Fibroblast of the conjunctiva (primary cell): Measurements from ENCODE around the gene SF3B5.
A peak's percentile ranks its signal among the peaks of the same experiment; 100 is the strongest.
"Not testable (repeated sequence)": the region's sequence is repeated elsewhere in the genome, so short reads cannot be mapped to it uniquely, and the experiment has no call there.

ENCODE experiments used
- DNase-seq: peaks from one replicate; pipeline ENCODE4 v3.0.0-alpha.2; 2010; ENCODE audit warnings: low read depth

Gene SF3B5

DNA sequence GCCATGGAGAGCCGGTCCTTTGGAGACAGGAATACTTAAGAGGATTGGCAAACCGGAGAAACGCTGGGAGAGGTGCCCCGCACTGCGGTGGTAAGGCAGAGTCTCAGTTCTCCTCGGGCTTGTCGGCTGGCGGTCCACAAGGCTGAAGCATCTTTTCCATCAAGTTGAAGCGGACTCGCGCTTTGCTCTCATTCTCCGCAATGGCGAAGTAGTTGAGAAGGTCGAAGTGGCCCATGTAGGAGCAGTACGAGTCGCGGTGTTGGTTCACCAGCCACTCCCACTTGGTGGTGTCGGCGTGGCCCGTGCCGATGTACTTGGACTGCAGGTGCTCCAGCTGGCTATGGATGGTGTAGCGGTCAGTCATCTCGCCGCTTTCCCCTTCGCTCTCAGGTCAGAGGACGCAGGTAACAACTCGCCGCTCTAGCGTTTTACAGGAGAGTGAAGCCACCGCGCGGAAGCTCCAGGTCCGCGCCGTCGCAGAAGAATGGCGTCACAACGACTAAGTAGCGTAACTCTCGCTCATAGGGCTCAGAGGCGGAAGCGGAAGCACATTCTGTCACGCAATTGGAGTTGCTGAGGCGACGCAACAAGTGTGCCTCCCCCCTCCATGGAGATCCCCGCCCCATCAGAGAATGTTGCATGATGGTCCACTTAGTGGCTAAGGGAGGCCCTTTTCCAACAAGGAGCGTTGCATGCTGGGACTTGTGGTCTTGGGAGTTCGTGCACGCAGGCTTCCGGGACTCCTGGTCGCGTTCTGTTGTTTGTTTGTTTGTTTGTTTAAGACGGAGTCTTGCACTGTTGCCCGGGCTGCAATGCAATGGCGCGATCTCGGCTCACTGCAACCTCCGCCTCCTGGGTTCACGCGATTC, at the start of gene SF3B5:
SF3B5 (minus strand) TSS at position 440 of the 869 bp plus-strand sequence; CDS start at position 364, 76 bp downstream.
- peak; percentile 99 for DNase-seq

DNA sequence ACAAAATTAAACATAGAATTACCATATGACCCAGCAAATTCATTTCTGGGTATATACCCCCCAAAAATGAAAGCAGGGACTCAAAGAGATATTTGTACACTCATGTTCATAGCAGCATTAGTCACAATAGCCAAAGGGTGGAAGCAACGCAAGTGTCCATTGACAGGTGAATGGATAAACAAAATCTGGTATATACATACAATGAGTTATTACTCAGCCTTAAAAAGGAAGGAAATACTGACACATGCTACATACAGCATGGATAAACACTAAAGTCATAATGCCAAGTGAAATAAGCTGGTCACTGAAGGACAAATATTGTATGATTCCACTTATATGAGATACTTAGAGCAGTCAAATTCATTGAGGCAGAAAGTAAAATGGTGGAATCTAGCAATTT, 49.6 kb upstream of the SF3B5 start:
- no peak for DNase-seq

- DNase-seq: no peak
These were observed 48.5 kb upstream of the SF3B5 start for GRCh38 chr6:144143878-144144277.

DNA sequence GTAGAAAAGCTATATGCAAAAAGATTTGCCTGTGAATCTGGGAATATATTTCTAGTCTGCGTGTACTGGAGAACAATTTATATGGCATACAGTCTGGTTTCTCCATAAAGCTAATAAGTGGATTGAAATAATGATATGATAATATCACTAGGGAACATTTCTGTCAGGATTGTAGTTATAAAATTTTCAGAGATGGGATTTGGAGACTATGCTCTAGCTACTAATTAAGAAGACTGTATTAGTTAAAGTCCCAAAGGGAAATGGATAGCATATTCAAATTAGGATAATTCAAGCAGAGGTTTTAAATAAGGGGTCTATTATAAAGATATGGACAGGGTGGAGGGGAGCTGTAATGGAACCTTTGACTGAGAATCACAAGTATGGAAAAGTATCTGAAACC, 47.7 kb upstream of the SF3B5 start:
- no peak for DNase-seq

DNA sequence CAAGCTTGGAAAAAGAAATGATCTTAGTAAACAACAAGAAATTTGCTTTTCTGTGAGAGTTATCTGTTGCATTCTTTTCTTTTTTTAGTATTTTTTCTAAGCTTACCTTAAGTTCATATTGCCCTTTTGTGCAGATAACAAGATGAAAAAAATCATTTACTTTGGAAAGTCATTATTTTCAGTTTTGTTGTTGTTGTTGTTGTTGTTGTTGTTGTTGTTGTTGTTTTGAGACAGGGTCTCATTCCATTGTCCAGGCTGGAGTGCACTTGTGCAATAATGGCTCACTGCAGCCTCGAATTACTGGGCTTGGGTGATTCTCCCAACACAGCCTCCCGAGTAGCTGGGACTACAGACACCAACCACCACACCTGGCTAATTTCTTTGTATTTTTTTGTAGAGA, 46.1 kb upstream of the SF3B5 start:
- no peak for DNase-seq

DNA sequence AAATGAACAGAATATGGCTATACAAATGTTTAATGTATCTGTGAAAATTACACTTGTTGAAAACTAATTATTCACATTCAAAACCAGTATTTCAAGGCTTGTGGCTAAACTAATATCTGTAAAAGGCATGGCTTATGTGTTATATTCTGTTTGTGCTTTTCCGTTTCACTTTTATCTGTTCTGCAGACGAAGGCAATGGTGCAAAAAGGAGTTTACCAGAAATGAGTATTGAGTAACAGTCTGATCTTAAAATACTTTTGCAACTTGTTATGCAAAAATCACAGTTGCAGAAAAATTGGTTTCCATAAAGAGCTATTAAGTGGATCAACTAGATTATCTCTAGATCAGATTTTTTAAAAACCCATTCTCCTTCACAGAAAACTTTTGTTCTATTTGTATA, 45.5 kb upstream of the SF3B5 start:
- DNase-seq: no peak

DNA sequence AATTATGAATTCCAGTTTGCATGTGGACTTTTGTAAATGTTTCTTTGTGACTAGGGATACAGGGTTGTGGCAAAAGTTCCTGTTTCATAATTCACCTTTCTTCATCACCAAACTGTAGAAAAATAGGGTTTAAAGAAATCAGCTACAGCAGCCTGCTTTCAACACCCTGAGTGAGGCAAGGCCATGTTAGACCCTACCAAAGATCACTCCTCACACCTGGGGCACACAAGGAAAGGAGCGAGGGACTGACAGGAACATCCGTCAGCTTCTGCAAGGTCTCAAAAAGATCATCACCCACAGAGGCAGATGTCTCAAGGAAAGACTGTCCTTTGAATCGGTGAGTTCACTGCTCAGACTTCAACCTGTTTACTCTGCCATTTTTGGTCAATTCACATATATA, 44.4 kb upstream of the SF3B5 start:
- no peak for DNase-seq

GRCh38 chr6:144138542-144138941, 43.2 kb upstream of the SF3B5 start:
- no peak for DNase-seq

- DNase-seq: no peak
These were observed 39.4 kb upstream of the SF3B5 start for GRCh38 chr6:144134737-144135136.

DNA sequence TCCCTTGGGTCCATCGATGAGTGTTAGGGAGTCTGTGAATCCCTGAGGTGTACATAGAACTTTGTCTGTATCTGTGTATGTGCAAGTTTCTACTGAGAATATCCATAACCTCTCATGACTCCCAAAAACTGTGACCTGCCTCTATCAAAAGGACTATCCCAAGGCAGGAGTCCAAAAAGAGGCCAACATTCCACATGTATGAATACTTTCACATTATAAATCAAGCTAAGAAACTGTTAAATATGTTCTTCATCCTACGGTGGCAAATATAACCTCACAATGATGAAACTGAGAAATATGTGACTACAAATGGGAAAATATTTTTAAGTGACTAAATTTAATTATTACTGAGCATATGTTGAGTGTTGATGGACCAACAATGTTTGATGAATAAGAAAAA, 38.8 kb upstream of the SF3B5 start:
- DNase-seq: no peak

- no peak for DNase-seq
These were observed 38.0 kb upstream of the SF3B5 start for GRCh38 chr6:144133225-144133821.

- not testable (repeated sequence) for DNase-seq
These were observed 36.9 kb upstream of the SF3B5 start for GRCh38 chr6:144132167-144132690.

- peak; percentile 49 for DNase-seq
These were observed 35.9 kb upstream of the SF3B5 start for GRCh38 chr6:144131248-144131709.

DNA sequence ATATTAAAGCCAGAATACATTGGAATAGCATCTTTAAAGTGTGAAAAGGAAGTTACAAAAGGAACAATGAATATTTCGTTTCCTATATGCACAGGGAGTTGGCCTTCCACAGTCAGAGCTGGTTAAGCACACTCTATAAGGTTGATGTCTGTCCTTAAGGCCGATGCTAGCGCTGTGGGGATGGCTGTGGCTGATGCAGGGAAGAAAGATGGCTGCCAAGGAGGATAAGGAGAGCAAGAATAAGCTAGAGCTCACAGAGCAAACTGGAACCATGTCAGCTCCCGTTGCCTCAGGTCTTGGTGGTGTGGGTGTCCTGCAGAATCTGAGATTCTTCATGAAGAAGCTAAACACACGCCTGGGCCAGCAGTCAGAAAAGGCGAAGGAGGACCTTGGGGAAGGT, 34.1 kb upstream of the SF3B5 start:
- no peak for DNase-seq

DNA sequence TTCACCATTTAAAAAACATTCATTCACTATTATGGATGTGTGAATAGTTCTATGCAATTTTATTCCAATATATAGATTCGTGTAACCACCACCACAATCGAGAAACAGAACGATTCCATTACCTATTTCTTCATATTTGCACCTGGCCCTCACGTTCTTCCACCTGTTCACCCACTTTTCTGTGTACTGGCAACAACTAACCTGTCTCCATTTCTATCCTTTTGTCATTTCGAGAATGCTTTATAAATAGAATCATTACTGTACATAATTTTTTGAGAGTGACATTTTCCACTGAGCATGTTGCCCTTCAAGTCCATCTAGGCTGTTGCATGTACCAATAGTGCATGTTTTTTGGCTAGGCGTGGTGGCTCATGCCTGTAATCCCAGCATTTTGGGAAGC, 31.7 kb upstream of the SF3B5 start:
- no peak for DNase-seq

DNA sequence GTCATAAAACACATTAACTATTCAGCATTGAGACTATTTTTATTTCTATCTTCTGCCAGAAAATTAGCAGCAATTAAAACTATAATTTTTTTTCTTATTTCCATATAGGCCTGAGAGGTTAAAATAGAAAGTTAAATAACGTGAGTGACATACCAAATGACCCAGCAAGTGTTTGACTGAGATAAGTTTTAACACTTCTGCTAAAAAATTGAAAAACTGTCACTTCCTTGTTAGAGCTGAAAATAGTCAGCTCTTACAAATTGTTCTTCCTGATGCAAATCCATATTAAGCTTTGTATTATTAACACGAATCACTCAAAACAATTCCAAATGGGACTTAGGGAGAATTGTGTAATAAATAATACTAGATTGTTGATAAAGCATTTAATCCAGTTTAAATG, 28.5 kb upstream of the SF3B5 start:
- DNase-seq: no peak

- DNase-seq: no peak
These were observed 28.0 kb upstream of the SF3B5 start for GRCh38 chr6:144123421-144123820.

DNA sequence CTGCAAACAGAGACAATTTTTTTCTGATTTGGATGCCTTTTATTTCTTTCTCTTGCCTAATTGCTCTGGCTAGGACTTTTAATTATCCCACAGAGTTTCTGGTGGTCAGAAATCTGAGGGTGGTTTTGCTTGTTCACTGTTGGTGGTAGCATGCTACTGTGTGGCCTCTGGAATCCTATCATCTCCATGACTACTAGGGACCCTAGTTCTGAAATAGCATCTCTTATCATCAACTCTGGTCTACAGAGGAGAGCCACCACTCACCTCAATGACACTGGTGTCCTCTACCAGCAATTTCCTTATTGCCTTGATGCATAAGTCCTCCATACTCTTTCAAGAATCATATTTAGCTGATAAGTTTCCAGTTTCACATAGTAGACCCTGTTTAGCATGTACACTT, 27.5 kb upstream of the SF3B5 start:
- no peak for DNase-seq

GRCh38 chr6:144119376-144119775, 24.0 kb upstream of the SF3B5 start:
- DNase-seq: no peak

GRCh38 chr6:144115219-144115618, 19.8 kb upstream of the SF3B5 start:
- no peak for DNase-seq

DNA sequence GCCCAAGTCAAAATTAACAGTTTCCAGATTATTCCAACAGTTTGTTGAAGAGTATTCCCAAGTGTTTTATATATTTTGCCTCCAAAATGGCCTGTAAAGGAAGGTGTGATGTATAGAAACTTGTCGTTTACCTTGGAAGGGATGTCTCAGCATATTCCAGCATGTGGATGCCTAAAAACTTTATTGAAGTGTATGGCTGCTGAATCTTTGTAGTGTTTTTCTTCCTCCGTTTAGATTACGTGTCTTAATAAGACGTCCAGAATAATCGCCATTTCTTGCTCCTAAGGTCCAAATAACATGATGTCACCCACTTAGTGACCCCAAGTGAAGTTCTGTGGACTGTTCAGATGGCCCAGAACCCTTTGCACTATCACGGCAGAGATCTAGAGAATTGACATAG, 18.0 kb upstream of the SF3B5 start:
- no peak for DNase-seq

- DNase-seq: no peak
These were observed 14.8 kb upstream of the SF3B5 start for GRCh38 chr6:144110210-144110609.

- DNase-seq: no peak
These were observed 10.8 kb upstream of the SF3B5 start for GRCh38 chr6:144106206-144106605.
